LNCaP clone FGC (cell line): Measurements from ENCODE around the gene SOX11.

Source experiments
- DNase-seq: peaks from one replicate; pipeline ENCODE4 v3.0.0-alpha.2; 2011; ENCODE audit warnings: low read depth
- H3K4me3 ChIP-seq: 2 replicates; pipeline ENCODE4 v1.5.1; 2011; ENCODE audit warnings: mild to moderate bottlenecking, low read depth, low read length, control low read depth
- TF ChIP-seq, protein P1 (sequence below): IDR thresholded peaks from 2 replicates; pipeline ENCODE4 v1.5.1; 2012; ENCODE audit warnings: mild to moderate bottlenecking; ENCODE audit not compliant: control insufficient read depth, insufficient read depth; ENCODE audit errors: extremely low read depth

Gene SOX11

DNA sequence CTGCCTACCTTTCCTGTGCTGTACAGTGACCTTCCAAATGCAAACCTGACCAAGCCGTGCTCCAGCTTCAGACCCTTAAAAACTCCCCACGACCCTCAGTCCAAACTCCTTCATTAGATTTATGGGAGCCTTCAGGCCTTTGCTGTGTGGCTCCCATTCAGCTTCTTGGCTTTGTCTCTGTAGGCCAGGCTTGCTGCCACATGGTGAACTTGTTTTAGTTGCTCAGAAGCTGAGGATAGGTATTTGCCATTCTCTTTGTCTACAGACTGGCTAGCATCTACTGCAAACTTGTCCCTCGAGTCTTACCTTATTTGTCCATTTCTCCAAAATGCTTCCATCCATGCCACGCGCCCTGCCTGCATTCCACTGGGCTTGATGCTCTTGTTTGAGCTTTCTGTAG, 49.1 kb downstream of the SOX11 start:
- no peak overlapping the region for H3K4me3 ChIP-seq
- TF ChIP-seq, protein P1, sequence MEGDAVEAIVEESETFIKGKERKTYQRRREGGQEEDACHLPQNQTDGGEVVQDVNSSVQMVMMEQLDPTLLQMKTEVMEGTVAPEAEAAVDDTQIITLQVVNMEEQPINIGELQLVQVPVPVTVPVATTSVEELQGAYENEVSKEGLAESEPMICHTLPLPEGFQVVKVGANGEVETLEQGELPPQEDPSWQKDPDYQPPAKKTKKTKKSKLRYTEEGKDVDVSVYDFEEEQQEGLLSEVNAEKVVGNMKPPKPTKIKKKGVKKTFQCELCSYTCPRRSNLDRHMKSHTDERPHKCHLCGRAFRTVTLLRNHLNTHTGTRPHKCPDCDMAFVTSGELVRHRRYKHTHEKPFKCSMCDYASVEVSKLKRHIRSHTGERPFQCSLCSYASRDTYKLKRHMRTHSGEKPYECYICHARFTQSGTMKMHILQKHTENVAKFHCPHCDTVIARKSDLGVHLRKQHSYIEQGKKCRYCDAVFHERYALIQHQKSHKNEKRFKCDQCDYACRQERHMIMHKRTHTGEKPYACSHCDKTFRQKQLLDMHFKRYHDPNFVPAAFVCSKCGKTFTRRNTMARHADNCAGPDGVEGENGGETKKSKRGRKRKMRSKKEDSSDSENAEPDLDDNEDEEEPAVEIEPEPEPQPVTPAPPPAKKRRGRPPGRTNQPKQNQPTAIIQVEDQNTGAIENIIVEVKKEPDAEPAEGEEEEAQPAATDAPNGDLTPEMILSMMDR = no peak
- DNase-seq = no peak

DNA sequence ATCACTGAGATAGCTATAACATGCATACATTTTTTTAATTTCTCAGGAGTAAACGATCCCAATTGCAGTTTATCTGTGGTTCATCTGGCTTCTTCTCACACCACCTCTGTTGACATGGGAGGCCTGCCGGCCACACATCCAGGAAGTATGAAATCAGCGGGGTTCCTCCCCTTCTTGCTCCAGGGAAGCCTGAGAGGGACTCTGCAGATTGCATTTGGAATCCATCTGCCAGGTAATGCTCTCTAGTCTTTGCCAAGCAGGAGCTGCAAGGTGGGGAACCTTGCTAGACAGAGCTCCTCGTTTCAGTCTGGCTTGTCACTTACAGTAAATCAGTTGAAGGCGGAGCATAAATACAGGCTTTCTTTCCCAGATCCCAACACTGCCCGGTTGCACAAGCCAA, 49.9 kb downstream of the SOX11 start:
- H3K4me3 ChIP-seq = no peak overlapping the region
- TF ChIP-seq, protein P1 = no peak
- peak; percentile 13 for DNase-seq

DNA sequence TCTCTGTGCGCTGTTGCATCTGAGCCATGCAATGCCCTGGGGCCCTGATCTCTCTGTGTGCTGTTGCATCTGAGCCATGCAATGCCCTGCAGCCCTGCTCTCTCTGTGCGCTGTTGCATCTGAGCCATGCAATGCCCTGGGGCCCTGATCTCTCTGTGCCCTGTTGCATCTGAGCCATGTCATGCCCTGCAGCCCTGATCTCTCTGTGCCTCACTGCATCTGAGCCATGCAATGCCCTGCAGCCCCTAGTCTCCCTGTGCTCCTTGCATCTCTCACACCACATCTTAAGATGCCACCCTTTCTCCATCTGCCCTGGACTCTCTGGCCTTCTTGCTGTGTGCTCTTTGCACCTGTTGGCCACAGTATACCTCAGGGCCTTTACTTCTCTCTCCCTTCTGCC, 56.2 kb downstream of the SOX11 start:
- DNase-seq = no peak
- TF ChIP-seq, protein P1 = no peak
- no peak overlapping the region for H3K4me3 ChIP-seq

DNA sequence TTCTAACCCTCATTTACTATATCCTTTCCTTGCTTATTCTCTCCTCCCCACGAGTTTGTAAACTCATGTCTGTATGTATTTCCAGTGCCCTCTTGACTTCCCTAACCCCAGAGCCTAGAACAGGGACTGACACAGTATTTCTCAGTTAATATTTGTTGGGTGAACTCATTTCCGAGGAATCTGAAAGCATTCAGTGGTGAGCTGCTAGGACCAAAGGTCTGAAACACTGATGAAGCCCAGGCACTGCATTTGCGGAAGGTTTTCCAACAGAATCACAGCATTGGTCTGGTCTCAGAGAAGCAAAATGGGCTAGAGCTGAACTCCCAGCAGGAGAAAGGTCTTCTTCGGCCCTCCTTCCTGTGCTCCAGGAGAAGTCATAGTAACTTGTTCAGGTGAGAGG, 56.8 kb downstream of the SOX11 start:
- TF ChIP-seq, protein P1 = no peak
- no peak overlapping the region for H3K4me3 ChIP-seq
- DNase-seq = no peak

DNA sequence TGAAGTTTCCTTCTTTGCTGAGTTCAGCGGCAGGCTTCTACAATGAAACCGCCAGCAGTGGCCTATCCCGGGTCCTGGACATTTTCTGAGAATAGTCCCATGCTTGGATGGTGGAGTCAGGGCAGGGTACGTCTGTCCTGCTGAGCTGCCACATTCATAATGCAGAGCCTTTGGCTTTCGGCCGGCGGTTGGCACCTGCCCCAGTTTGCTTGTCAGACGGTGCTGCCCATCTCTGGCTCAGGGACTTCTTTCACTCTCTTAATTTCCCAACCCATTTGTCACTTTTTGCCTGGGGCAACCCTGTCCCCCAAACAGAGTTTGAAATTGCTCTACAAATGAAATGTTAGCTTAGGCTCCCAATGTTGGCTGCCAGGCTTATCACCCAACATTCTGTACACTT, 57.2 kb downstream of the SOX11 start:
- TF ChIP-seq, protein P1 = no peak
- H3K4me3 ChIP-seq = no peak overlapping the region
- no peak for DNase-seq
